GM12878 (cell line): ENCODE data around the gene AKAP8. TPM values are rescaled to one million over a fixed set of nuclear protein-coding genes. Genes with fewer than 3 reads are reported as not detected.

Experiments
- GATAD2B ChIP-seq: fragments of 450-650 bp; conservative IDR thresholded peaks from 2 replicates; pipeline ENCODE4 v1.6.1; 2017; ENCODE audit warnings: low read depth, mild to moderate bottlenecking, moderate library complexity
- HDGF ChIP-seq: fragments of 450-650 bp; IDR thresholded peaks from 2 replicates; pipeline ENCODE4 v1.6.1; 2016; ENCODE audit warnings: antibody characterized with exemption
- IKZF1 ChIP-seq: fragments of 450-650 bp; conservative IDR thresholded peaks from 2 replicates; pipeline ENCODE4 v1.6.1; 2017; ENCODE audit warnings: antibody characterized with exemption, mild to moderate bottlenecking
- MTA2 ChIP-seq: fragments of 450-650 bp; IDR thresholded peaks from 2 replicates; pipeline ENCODE4 v1.6.1; 2016; ENCODE audit warnings: low read depth, mild to moderate bottlenecking, moderate library complexity
- PML ChIP-seq: IDR thresholded peaks from 2 replicates; pipeline ENCODE4 v1.6.1; 2012; ENCODE audit warnings: low read length, inconsistent platforms
- RELA ChIP-seq: fragments of 450-650 bp; IDR thresholded peaks from 2 replicates; pipeline ENCODE4 v1.8.0; 2014; ENCODE audit warnings: borderline replicate concordance; ENCODE audit not compliant: partially characterized antibody
- SMARCA5 ChIP-seq: fragments of 450-650 bp; IDR thresholded peaks from 2 replicates; pipeline ENCODE4 v1.6.1; 2017; ENCODE audit warnings: mild to moderate bottlenecking
- TCF12 ChIP-seq: IDR thresholded peaks from 2 replicates; pipeline ENCODE4 v1.6.1; 2011; ENCODE audit warnings: low read depth, mild to moderate bottlenecking, low read length
- polyA plus RNA-seq, 11 experiments: library from polyadenylated mRNA; depleted of rRNA in 4 of 11; unstranded in 6 of 11; stranded (reverse) in 5 of 11; fragments of >200 nt; fragmentation: Nextera tagmentation in 4 of 11; fragmentation: Illumina TruSeq in 1 of 11; extraction: Ambion mirVana in 4 of 11; extraction: Trizol in 1 of 11; gene quantifications; 1 replicate in 1 of 11; 2 replicates in 10 of 11; pipeline versions ENCODE4 v1.2.1 to v1.2.3, GENCODE V29; 2011 to 2016; ENCODE audit warnings: inconsistent platforms in 2 of 11, missing spikeins in 2 of 11, low read depth in 1 of 11
- total RNA-seq, 4 experiments: library from RNA; depleted of rRNA in 3 of 4; stranded (reverse); fragments of >200 nt in 3 of 4; fragmentation: Illumina TruSeq in 1 of 4; extraction: Trizol in 1 of 4; gene quantifications; 2 replicates each; pipeline versions ENCODE4 v1.2.1 to v1.2.3, GENCODE V29; 2013 to 2021
- TF ChIP-seq, protein P1 (sequence below): fragments of 450-650 bp; IDR thresholded peaks from 2 replicates; pipeline ENCODE4 v1.6.1; 2016; ENCODE audit warnings: mild to moderate bottlenecking

Gene AKAP8
- total and polyA plus RNA-seq, 10 of the 15 experiments (the other 5 are each of a cell fraction or from before 2014, with no cell fraction given) = 5.3 to 57.7 (median 20.6) TPM

DNA sequence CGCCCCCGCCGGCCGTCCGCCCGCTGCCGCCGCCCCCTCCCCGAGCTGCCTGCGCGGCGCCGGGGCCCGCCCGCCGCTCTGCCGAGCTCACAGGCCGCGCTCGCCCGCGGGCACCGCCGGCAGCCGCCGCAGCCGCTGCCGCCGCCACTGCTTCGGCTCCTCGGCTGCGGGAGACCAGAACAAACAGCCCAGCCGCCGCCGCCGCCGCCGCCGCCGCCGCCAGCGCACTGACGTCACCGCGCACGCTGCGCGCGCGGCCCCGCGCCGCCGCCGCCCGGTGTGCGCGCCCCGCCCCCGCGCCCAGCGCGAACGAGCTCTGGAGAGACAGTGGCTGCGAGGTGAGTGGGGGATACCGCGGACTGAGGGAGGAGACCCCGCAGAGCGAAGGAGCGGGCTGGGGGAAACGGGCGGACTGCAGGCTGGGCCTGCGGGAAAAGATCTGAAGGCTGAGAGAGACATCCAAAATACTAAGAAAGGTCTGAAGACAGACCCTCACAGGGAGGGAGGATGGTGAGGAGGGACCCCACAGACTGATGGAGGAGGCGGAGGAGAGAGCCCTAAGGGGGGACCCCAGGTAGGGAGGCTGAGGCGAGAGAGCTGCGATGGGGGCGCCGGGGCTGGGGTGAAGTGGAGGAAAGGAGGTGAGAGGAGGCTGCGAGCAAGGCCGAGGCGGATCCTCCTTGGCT is 47.1 kb downstream of the AKAP8 start, which contains the start of gene BRD4 (continued):
- TF ChIP-seq, protein P1, sequence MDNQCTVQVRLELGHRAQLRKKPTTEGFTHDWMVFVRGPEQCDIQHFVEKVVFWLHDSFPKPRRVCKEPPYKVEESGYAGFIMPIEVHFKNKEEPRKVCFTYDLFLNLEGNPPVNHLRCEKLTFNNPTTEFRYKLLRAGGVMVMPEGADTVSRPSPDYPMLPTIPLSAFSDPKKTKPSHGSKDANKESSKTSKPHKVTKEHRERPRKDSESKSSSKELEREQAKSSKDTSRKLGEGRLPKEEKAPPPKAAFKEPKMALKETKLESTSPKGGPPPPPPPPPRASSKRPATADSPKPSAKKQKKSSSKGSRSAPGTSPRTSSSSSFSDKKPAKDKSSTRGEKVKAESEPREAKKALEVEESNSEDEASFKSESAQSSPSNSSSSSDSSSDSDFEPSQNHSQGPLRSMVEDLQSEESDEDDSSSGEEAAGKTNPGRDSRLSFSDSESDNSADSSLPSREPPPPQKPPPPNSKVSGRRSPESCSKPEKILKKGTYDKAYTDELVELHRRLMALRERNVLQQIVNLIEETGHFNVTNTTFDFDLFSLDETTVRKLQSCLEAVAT = peak; percentile 86; the same call in 1 of the 2 replicates
- TF ChIP-seq IKZF1 = 0 out of 2 replicates have a peak, but pooled peaks have one; percentile 5
- 0 out of 2 replicates have a peak, but pooled peaks have one; percentile 11 for TF ChIP-seq TCF12
- no peak for TF ChIP-seq PML
- TF ChIP-seq RELA = no peak
- TF ChIP-seq GATAD2B = no peak
- TF ChIP-seq MTA2 = 0 out of 2 replicates have a peak, but pooled peaks have one; percentile 30
- peak; percentile 66; the same call in 1 of the 2 replicates for TF ChIP-seq SMARCA5
- TF ChIP-seq HDGF = peak; percentile 44; the same call in 1 of the 2 replicates
- TF ChIP-seq, all 136 proteins: peak for 10
